Measurements from ENCODE around the gene PTPN7.

GRCh38 chr1:202194328-202194648 lies 33.9 kb upstream of the PTPN7 start:
- TF ChIP-seq CTCF (IDR thresholded peaks at IDR 0.05; ENCODE audit: low read depth, low read length): no peak
- TF ChIP-seq, protein P1, sequence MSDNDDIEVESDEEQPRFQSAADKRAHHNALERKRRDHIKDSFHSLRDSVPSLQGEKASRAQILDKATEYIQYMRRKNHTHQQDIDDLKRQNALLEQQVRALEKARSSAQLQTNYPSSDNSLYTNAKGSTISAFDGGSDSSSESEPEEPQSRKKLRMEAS (IDR thresholded peaks at IDR 0.05; ENCODE audit: low read depth, low read length): no peak
